Choroid plexus epithelial cell (primary cell): Measurements from ENCODE around the gene HPS4.
A peak's percentile ranks its signal among the peaks of the same experiment; 100 is the strongest.

Experiments
- DNase-seq: peaks from one replicate; pipeline ENCODE4 v3.0.0-alpha.2; 2010; ENCODE audit warnings: low read depth
- H3K4me3 ChIP-seq: 2 replicates; pipeline ENCODE4 v1.5.1; 2011; ENCODE audit warnings: low read depth, mild to moderate bottlenecking, control low read depth, low read length, moderate library complexity
- CTCF ChIP-seq: conservative IDR thresholded peaks from 2 replicates; pipeline ENCODE4 v1.5.1; 2011; ENCODE audit warnings: low read depth, mild to moderate bottlenecking, control low read depth, inconsistent platforms, low read length, moderate library complexity

HPS4 gene

GRCh38 chr22:26496456-26496855 is 12.9 kb upstream of the HPS4 start:
- no peak for TF ChIP-seq CTCF
- H3K4me3 ChIP-seq: no peak overlapping the region
- DNase-seq: no peak

- no peak for DNase-seq
- TF ChIP-seq CTCF: no peak
These were observed 10.9 kb upstream of the HPS4 start for GRCh38 chr22:26494506-26494905.

GRCh38 chr22:26492220-26492619 is 8.6 kb upstream of the HPS4 start:
- TF ChIP-seq CTCF: no peak
- DNase-seq: no peak
- no peak overlapping the region for H3K4me3 ChIP-seq

More at GRCh38 chr22:26494506-26494905, 10.9 kb upstream of the HPS4 start:
- H3K4me3 ChIP-seq: no peak overlapping the region

- no peak for TF ChIP-seq CTCF
- DNase-seq: no peak
- no peak overlapping the region for H3K4me3 ChIP-seq
These were observed 6.0 kb upstream of the HPS4 start for GRCh38 chr22:26489447-26490036.

GRCh38 chr22:26487996-26488395 is 4.4 kb upstream of the HPS4 start:
- TF ChIP-seq CTCF: no peak
- H3K4me3 ChIP-seq: no peak overlapping the region
- peak; percentile 17 for DNase-seq

- TF ChIP-seq CTCF: no peak
- no peak for DNase-seq
- H3K4me3 ChIP-seq: no peak overlapping the region
These were observed 2.8 kb upstream of the HPS4 start for GRCh38 chr22:26486394-26486793.

- TF ChIP-seq CTCF: no peak
- no peak for DNase-seq
- no peak overlapping the region for H3K4me3 ChIP-seq
These were observed 2.3 kb upstream of the HPS4 start for GRCh38 chr22:26485806-26486390.
